Large intestine (tissue), 3 donors: ENCODE measurements around the gene SETD1B. TPM values are rescaled to one million over a fixed set of nuclear protein-coding genes. Genes with fewer than 3 reads are reported as not detected.

Source experiments
- DNase-seq, 2 donors: peaks; one replicate each; pipeline versions ENCODE4 v3.0.0 to v3.0.0-alpha.2; 2013
- H3K27ac ChIP-seq: one replicate; pipeline ENCODE4 v1.5.1; 2013; ENCODE audit warnings: low read length
- H3K27me3 ChIP-seq: 2 replicates; pipeline ENCODE4 v1.6.1; 2013; ENCODE audit warnings: low read length; ENCODE audit not compliant: control insufficient read depth, insufficient read depth
- H3K36me3 ChIP-seq: 2 replicates; pipeline ENCODE4 v1.6.1; 2013; ENCODE audit warnings: low read length; ENCODE audit not compliant: control insufficient read depth, insufficient read depth
- H3K4me1 ChIP-seq: one replicate; pipeline ENCODE4 v1.6.1; 2013; ENCODE audit warnings: low read length; ENCODE audit not compliant: control insufficient read depth, insufficient read depth
- H3K4me3 ChIP-seq: one replicate; pipeline ENCODE4 v1.5.1; 2013; ENCODE audit warnings: low read length
- H3K9me3 ChIP-seq: one replicate; pipeline ENCODE4 v1.6.1; 2013; ENCODE audit warnings: mild to moderate bottlenecking, low read depth, low read length, moderate library complexity; ENCODE audit not compliant: control insufficient read depth
- WGBS: methylation state at CpG from one replicate; pipeline ENCODE4 v1.1.5; 2013; ENCODE audit warnings: low lambda C conversion rate; ENCODE audit not compliant: insufficient coverage; 5-methylcytosine and 5-hydroxymethylcytosine counted together
- polyA plus RNA-seq: library from polyadenylated mRNA; unstranded; fragments of 120-200 nt; gene quantifications from one replicate; pipeline ENCODE4 v1.2.1, GENCODE V29; 2013

SETD1B gene
- polyA plus RNA-seq, 1 donor: 14.2 TPM

GRCh38 chr12:121769831-121770301 lies 33.9 kb upstream of the SETD1B start:
- DNase-seq: peak; percentile 93 to 95
- no peaks in the 10 kb centered on the region for H3K27me3 ChIP-seq
- H3K36me3 ChIP-seq: peaks cover 2% of the 10 kb centered on the region
- H3K9me3 ChIP-seq: no peaks in the 10 kb centered on the region
- peak overlapping the region; percentile 94 for H3K27ac ChIP-seq
- WGBS: no CpG with 5 or more reads among the region's 11 CpGs
- peaks cover 31% of the 10 kb centered on the region for H3K4me1 ChIP-seq
- no peak overlapping the region for H3K4me3 ChIP-seq

GRCh38 chr12:121770388-121770787 lies 33.4 kb upstream of the SETD1B start:
- H3K4me3 ChIP-seq: no peak overlapping the region
- no peaks in the 10 kb centered on the region for H3K27me3 ChIP-seq
- peak overlapping the region; percentile 94 for H3K27ac ChIP-seq
- peaks cover 31% of the 10 kb centered on the region for H3K4me1 ChIP-seq
- DNase-seq: no peak
- no CpG with 5 or more reads among the region's 9 CpGs for WGBS
- no peaks in the 10 kb centered on the region for H3K9me3 ChIP-seq
- H3K36me3 ChIP-seq: peaks cover 2% of the 10 kb centered on the region

DNA sequence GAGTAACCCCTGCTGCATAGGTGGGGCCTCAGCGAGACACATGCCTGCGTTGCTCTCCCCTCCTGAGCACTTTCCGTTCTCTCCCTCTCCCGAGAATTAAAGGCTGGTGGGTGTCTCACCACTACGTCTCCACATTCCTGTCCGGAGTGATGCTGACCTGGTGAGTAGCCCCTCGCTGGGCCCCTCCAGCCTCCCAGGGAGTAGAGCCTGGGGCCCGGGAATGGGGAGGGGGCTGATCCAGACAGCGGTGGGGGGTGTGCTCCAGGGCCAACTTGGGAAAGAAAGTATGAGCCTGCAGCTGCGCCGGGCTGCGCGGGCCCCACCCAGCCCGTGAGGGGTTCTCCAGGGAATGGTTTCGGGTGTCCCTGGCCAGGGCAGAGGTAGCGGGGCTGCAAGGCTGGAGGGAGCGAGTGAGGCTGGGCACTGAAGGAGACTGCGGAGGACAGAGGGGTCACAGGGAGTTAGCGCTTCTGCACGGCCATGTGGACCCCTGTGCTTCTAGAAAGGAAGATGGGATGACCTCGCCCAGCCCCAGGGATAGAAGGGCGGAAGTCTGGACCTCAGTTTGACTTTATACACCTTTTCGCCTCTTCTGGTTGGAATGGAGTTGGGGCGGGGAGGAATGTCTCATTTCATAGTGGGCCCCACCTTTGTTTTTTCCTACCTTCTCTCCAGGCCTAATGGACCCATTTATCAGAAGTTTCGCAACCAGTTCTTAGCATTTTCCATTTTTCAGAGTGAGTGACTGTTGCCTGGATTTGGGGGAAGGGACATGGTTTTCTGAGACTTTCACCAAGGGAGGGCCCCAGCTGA lies 32.8 kb upstream of the SETD1B start:
- Histone ChIP-seq H3K27me3 (no peaks in the 10 kb centered on the region), H3K4me3 (no peak overlapping the region), H3K4me1 (peaks cover 31% of the 10 kb centered on the region), H3K36me3 (no peaks in the 10 kb centered on the region), H3K9me3 (no peaks in the 10 kb centered on the region), H3K27ac (peak overlapping the region; percentile 94)
- 80% methylated on average over 1 of the region's 25 CpGs for WGBS
- no peak for DNase-seq

DNA sequence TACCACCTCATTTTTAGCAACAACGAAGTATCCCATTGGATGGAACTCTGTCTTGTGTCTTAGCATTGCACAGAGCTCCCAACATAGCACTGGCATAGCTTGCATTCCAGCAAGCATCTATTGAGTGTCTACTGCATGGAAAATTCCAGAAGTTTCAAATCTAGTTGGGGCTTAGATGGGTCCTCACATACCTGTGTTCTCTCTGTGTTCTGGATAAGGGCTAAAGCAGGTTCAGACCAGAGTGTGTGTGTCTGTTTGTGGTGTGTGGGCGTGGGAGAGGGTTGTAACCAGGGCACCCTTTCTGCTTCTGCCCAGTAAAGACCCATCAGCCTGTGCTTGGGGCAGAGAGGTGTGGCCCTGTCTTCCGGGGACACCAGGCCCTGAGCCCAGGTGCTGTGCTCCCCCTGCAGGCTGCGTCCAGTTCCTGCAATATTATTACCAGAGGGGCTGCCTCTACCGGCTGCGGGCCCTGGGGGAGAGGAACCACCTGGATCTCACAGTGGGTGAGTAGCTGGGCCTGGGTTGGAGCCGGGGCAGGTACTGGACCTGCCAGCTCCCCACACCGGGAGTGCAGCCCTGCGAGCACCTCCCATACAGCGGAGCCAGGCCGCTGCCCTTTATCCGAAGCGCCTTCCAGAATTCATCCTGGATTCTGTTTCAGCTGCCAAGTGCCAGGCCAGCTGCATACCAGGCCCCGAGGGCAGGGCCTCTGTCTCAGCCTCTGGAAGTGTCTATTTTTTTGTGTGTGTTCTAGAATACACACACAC lies 30.6 kb upstream of the SETD1B start:
- Histone ChIP-seq H3K27ac (no peak overlapping the region), H3K9me3 (no peaks in the 10 kb centered on the region), H3K27me3 (no peaks in the 10 kb centered on the region), H3K4me1 (peaks cover 34% of the 10 kb centered on the region), H3K36me3 (peaks cover 3% of the 10 kb centered on the region), H3K4me3 (no peak overlapping the region)
- no CpG with 5 or more reads among the region's 14 CpGs for WGBS
- peak; percentile 66 to 69 for DNase-seq

DNA sequence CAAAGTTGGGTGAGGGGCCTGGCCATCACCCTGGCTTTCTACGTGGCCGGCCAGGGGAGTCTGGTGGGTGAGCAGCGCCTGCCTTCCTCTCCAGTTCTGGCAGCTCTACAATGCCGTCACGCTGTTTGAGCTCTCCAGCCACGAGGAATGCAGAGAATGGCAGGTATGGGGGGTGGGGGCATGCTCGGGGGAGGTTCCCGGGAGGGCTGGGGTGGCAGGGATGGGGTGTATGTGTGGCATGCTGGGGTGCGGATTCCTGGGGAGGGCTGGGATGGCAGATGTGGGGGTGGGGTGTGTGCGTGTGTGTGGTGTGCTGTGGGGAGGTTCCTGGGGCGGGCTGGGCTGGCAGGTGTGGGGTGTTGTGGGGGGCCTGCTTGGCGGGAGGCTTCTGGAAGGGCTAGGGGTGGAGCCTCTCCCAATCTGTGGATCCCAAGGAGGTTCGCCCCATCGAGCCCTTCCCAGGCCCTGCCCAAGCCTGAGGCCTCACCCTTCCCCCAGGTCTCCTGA lies 28.8 kb upstream of the SETD1B start:
- Histone ChIP-seq H3K36me3 (peaks cover 19% of the 10 kb centered on the region), H3K4me3 (no peak overlapping the region), H3K4me1 (peaks cover 25% of the 10 kb centered on the region), H3K27me3 (no peaks in the 10 kb centered on the region), H3K27ac (no peak overlapping the region), H3K9me3 (no peaks in the 10 kb centered on the region)
- DNase-seq: no peak
- WGBS: 40% methylated on average over 1 of the region's 14 CpGs

- DNase-seq: no peak
Measured at GRCh38 chr12:121775501-121775900, 28.3 kb upstream of the SETD1B start.

DNA sequence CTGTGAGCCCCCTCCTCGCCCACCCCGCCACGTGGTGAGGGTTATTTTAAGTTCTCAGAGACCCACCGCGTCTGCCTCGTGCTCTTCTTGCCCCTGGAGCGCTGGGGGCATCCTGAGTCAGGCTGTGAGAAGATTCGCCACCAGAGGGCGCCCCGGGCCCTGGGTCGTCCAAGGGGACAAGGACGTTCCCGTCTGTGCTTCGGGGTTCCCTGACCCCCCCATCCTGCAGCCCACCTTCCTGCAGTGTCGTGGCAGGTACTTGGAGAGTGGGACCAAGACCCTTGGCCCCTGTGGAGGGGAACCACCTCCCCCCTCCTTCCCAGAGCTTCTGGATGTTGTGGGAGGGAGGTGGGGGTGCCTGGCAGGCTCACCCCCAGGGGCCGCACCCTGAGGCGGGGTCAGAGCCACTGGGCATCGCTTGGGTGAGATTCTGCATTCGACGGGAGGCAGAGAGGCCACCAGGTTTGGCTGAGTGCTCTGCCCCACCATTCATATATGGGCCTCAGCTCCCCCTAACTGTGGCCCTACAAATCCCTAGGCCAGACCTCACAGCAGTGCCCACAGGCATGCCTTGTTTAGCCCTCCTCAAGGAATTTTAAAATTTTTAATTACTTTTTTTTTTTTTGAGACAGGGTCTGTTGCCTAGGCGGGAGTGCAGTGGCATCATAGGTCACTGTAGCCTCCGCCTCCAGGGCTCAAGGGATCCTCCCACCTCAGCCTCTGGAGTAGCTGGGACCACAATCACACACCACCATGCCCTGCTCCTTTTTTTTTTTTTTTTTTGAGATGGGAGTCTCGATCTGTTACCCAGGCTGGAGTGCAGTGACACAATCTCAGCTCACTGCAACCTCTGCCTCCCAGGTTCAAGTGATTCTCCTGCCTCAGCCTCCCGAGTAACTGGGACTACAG lies 27.4 kb upstream of the SETD1B start:
- no peaks in the 10 kb centered on the region for H3K9me3 ChIP-seq
- H3K27me3 ChIP-seq: no peaks in the 10 kb centered on the region
- H3K4me3 ChIP-seq: no peak overlapping the region
- WGBS: no CpG with 5 or more reads among the region's 24 CpGs
- peaks cover 28% of the 10 kb centered on the region for H3K36me3 ChIP-seq
- peaks cover 11% of the 10 kb centered on the region for H3K4me1 ChIP-seq
- DNase-seq: peak; percentile 59 to 71
- no peak overlapping the region for H3K27ac ChIP-seq

More at GRCh38 chr12:121775501-121775900, 28.3 kb upstream of the SETD1B start:
- no peaks in the 10 kb centered on the region for H3K9me3 ChIP-seq
- WGBS: no CpG with 5 or more reads among the region's 16 CpGs
- peaks cover 20% of the 10 kb centered on the region for H3K4me1 ChIP-seq
- no peak overlapping the region for H3K4me3 ChIP-seq
- peaks cover 22% of the 10 kb centered on the region for H3K36me3 ChIP-seq
- H3K27me3 ChIP-seq: no peaks in the 10 kb centered on the region
- H3K27ac ChIP-seq: no peak overlapping the region

DNA sequence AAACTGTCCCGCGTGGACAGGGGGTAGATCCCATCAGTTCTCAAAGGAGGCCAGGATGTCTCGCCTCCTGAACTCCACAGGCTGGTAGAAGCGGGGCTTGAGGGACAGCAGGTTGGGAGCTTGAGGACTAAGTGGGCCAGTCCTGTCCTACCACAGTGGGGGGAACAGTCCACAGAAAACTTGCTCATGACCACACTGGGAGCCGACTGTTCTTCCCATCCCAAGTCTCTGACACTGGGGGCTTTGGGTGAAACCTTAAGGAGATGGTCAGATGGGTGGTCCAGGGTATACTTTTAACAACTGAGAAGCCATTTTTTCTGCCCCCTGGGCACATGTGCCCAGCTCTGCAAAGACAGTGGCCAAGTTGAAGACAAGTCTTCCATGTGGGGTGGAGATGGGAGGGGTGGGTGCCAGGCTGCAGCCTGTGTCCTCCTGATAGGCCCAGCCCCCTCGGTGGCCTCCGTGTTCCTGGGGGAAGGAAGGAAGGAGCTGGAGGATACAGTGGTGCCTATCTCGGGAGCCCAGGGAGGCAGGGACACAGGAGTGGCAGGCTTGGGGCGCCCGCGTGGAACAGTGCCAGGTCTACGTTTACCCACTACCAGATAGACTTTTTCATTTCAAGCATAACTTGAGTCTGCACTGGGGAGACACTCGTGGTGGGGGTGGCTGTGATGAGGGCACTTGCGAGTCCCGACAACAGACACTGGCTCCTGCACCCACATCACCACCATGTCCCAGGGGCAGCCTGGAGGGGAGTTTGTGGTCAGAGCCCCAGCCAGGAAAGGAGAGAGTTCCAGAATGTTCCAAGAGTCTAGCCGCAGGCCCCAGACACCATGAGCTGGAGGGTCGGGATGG lies 25.0 kb upstream of the SETD1B start:
- no peaks in the 10 kb centered on the region for H3K9me3 ChIP-seq
- no peak for DNase-seq
- H3K4me1 ChIP-seq: peaks cover 12% of the 10 kb centered on the region
- no peaks in the 10 kb centered on the region for H3K27me3 ChIP-seq
- H3K4me3 ChIP-seq: no peak overlapping the region
- 80% methylated on average over 1 of the region's 17 CpGs for WGBS
- no peak overlapping the region for H3K27ac ChIP-seq
- H3K36me3 ChIP-seq: peaks cover 28% of the 10 kb centered on the region

GRCh38 chr12:121779422-121779895 lies 24.4 kb upstream of the SETD1B start:
- H3K9me3 ChIP-seq: no peaks in the 10 kb centered on the region
- H3K4me1 ChIP-seq: peaks cover 12% of the 10 kb centered on the region
- no CpG with 5 or more reads among the region's 17 CpGs for WGBS
- no peak overlapping the region for H3K4me3 ChIP-seq
- peaks cover 28% of the 10 kb centered on the region for H3K36me3 ChIP-seq
- DNase-seq: no peak
- H3K27ac ChIP-seq: no peak overlapping the region
- H3K27me3 ChIP-seq: no peaks in the 10 kb centered on the region
